A549 (cell line): ENCODE results near the gene SLC24A3. TPM values are rescaled to one million over a fixed set of nuclear protein-coding genes. Genes with fewer than 3 reads are reported as not detected.

Source experiments
- ATAC-seq, 2 experiments: fragments of 200-7000 bp in 1 of 2; fragments of >200 bp in 1 of 2; cut with Nextera tagmentation in 1 of 2; cut with Tn5 transposase in 1 of 2; 3 replicates each; pipeline versions ENCODE4 v1.8.0 to v1.9.1; 2018 to 2020; ENCODE audit warnings: mild to moderate bottlenecking in 1 of 2, moderate library complexity in 1 of 2
- CTCF ChIA-PET: fragments of 300-600 bp; sonication (Branson Sonifier 250); formaldehyde crosslinking; extraction: SDS; loops from one replicate; lab custom pipeline; 2021; ENCODE audit warnings: antibody characterized with exemption, inconsistent platforms; lab: Yijun Ruan, JAX
- POLR2A ChIA-PET: fragments of 350-600 bp; formaldehyde crosslinking; extraction: SDS; loops from one replicate; lab custom pipeline; 2021; ENCODE audit warnings: antibody characterized with exemption, inconsistent platforms; lab: Yijun Ruan, JAX
- DNase-seq, 2 experiments: peaks; one replicate each; pipeline versions ENCODE4 v3.0.0 to v3.0.0-alpha.2; 2011 to 2016; ENCODE audit warnings: low read depth in 1 of 2, low spot score in 1 of 2
- FAIRE-seq: peaks from 2 replicates; lab custom pipeline; 2011; peaks lifted over from hg19 to GRCh38; lab: Jason Lieb, UNC
- H3K27ac ChIP-seq, 2 experiments: fragments of >200 bp; sonication (Bioruptor Twin); formaldehyde crosslinking; 3 replicates each; pipeline ENCODE4 v1.5.1; 2016 to 2017
- H3K4me1 ChIP-seq: fragments of >200 bp; sonication (Bioruptor Twin); formaldehyde crosslinking; 3 replicates; pipeline ENCODE4 v1.6.1; 2016
- H3K4me2 ChIP-seq: fragments of >200 bp; sonication (Bioruptor Twin); formaldehyde crosslinking; 3 replicates; pipeline ENCODE4 v1.6.1; 2016
- H3K4me3 ChIP-seq: fragments of >200 bp; sonication (Bioruptor Twin); formaldehyde crosslinking; 3 replicates; pipeline ENCODE4 v1.5.1; 2016
- H3K9me3 ChIP-seq: fragments of >200 bp; sonication (Bioruptor Twin); formaldehyde crosslinking; 3 replicates; pipeline ENCODE4 v1.6.1; 2016
- EHF ChIP-seq: fragments of 250-450 bp; sonication (Bioruptor Pico); IDR thresholded peaks from 2 replicates; pipeline ENCODE4 v1.5.0; 2020; ENCODE audit warnings: mild to moderate bottlenecking
- EP300 ChIP-seq, 2 experiments: fragments of >200 bp; sonication (Bioruptor Twin); formaldehyde crosslinking; IDR thresholded peaks; 2 replicates in 1 of 2; 3 replicates in 1 of 2; pipeline ENCODE4 v1.6.1; 2016 to 2017
- ESRRA ChIP-seq: fragments of 150-350 bp; IDR thresholded peaks from 2 replicates; pipeline ENCODE4 v1.6.1; 2014; ENCODE audit warnings: mild to moderate bottlenecking, low read length, borderline replicate concordance
- FOSB ChIP-seq: fragments of 250-450 bp; sonication (Bioruptor Pico); IDR thresholded peaks from 2 replicates; pipeline ENCODE4 v1.5.0; 2020; ENCODE audit warnings: mild to moderate bottlenecking, moderate library complexity
- HEYL ChIP-seq: fragments of 250-450 bp; sonication (Bioruptor Pico); IDR thresholded peaks from 2 replicates; pipeline ENCODE4 v1.8.0; 2021; ENCODE audit warnings: mild to moderate bottlenecking, moderate library complexity
- HOXB5 ChIP-seq: fragments of 250-450 bp; sonication (Bioruptor Pico); IDR thresholded peaks from 2 replicates; pipeline ENCODE4 v1.5.0; 2020; ENCODE audit warnings: mild to moderate bottlenecking, moderate library complexity
- POLR2AphosphoS2 ChIP-seq: conservative IDR thresholded peaks from 2 replicates; pipeline ENCODE4 v1.6.1; 2012; ENCODE audit warnings: low read length, improper control_type of control experiment, inconsistent platforms
- RARB ChIP-seq: fragments of 250-450 bp; sonication (Bioruptor Pico); IDR thresholded peaks from 2 replicates; pipeline ENCODE4 v1.8.0; 2021; ENCODE audit warnings: mild to moderate bottlenecking, moderate library complexity
- RCOR1 ChIP-seq: fragments of 150-350 bp; IDR thresholded peaks from 2 replicates; pipeline ENCODE4 v1.6.1; 2014; ENCODE audit warnings: antibody characterized with exemption, low read length, low read depth
- RFX5 ChIP-seq: fragments of 450-650 bp; IDR thresholded peaks from 2 replicates; pipeline ENCODE4 v1.7.1; 2014; ENCODE audit warnings: antibody characterized with exemption, mild to moderate bottlenecking, moderate library complexity
- SMC3 ChIP-seq: fragments of >200 bp; sonication (Bioruptor Twin); formaldehyde crosslinking; IDR thresholded peaks from 3 replicates; pipeline ENCODE4 v1.6.1; 2018; ENCODE audit warnings: inconsistent platforms
- SREBF2 ChIP-seq: fragments of 450-650 bp; IDR thresholded peaks from 2 replicates; pipeline ENCODE4 v1.6.1; 2014; ENCODE audit warnings: mild to moderate bottlenecking, moderate library complexity
- TFCP2L1 ChIP-seq: fragments of 250-450 bp; sonication (Bioruptor Pico); IDR thresholded peaks from 2 replicates; pipeline ENCODE4 v1.5.0; 2021; ENCODE audit warnings: mild to moderate bottlenecking
- ZC3H11A ChIP-seq: fragments of 450-650 bp; IDR thresholded peaks from 2 replicates; pipeline ENCODE4 v1.6.1; 2014; ENCODE audit warnings: antibody characterized with exemption, mild to moderate bottlenecking
- WGBS: methylation state at CpG from one replicate; pipeline ENCODE4 v1.1.6; 2017; ENCODE audit errors: missing lambda C conversion rate; 5-methylcytosine and 5-hydroxymethylcytosine counted together
- polyA plus RNA-seq, 4 experiments: library from polyadenylated mRNA; depleted of rRNA in 3 of 4; stranded (reverse); fragments of >200 nt; fragmentation: RNase III in 1 of 4; extraction: RNeasy Plus Mini Kit Qiagen cat#74134 plus additional on column Dnase treatment in 1 of 4; gene quantifications; 2 replicates in 3 of 4; 3 replicates in 1 of 4; pipeline ENCODE4 v1.2.3, GENCODE V29; 2011 to 2017
- TF ChIP-seq, protein P1 (sequence below): fragments of 250-450 bp; sonication (Bioruptor Pico); IDR thresholded peaks from 2 replicates; pipeline ENCODE4 v1.5.0; 2020; ENCODE audit warnings: low read depth, mild to moderate bottlenecking, moderate library complexity
- TF ChIP-seq, protein P2 (sequence below): fragments of 150-350 bp; IDR thresholded peaks from 2 replicates; pipeline ENCODE4 v1.6.1; 2014; ENCODE audit warnings: low read depth, mild to moderate bottlenecking, low read length
- TF ChIP-seq, protein P3 (sequence below): fragments of >200 bp; sonication (Bioruptor Twin); formaldehyde crosslinking; IDR thresholded peaks from 3 replicates; pipeline ENCODE4 v1.5.1; 2016
- TF ChIP-seq, protein P4 (sequence below): fragments of 200-600 bp; sonication (generic); IDR thresholded peaks from 2 replicates; pipeline ENCODE4 v1.6.1; 2016; ENCODE audit warnings: antibody characterized with exemption, mild to moderate bottlenecking, moderate library complexity
- TF ChIP-seq, protein P5 (sequence below): fragments of 250-450 bp; sonication (Bioruptor Pico); IDR thresholded peaks from 2 replicates; pipeline ENCODE4 v1.5.0; 2021; ENCODE audit warnings: mild to moderate bottlenecking, moderate library complexity, borderline replicate concordance
- TF ChIP-seq, protein P6 (sequence below): IDR thresholded peaks from 2 replicates; pipeline ENCODE4 v1.6.1; 2012
- TF ChIP-seq, protein P7 (sequence below): IDR thresholded peaks from 2 replicates; pipeline ENCODE4 v1.6.1; 2012

SLC24A3 gene
- polyA plus RNA-seq, 2 of the 4 experiments (the other 2 are of a cell fraction) = 0.08 TPM; not detected in 1

DNA sequence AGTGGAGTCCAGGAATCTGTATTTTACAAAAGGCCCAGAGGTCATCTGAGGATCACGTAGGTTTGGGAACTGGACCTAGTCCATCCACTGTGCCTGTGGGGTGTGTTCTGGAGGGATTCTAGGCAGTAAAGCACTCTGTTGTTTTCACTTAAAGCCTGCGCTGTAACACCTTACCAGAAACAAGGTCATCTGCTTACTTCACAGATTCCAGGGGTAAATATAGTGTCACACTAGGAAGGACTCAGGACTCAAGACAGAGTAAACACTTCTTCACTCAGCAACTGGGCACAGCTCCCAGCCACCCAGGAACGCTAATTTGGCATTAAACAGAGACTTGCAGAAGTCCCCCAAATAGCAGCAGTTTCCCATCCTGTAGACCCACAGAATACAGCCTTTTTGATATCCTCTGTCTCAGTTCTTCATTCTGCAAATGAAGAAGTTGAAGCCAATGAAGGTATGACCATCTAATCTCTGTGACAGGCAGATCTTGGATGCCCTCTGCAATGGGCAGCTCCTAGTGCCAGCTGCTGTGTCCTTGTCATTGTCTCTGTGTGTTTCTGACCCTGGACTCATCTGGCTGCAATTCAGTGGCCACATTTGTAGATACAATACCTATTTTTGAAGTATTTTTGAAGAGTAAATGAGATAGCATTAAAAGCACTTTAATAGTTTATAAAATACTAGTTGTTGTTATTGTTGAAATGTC is 129.1 kb downstream of the SLC24A3 start:
- TF ChIP-seq, protein P1, sequence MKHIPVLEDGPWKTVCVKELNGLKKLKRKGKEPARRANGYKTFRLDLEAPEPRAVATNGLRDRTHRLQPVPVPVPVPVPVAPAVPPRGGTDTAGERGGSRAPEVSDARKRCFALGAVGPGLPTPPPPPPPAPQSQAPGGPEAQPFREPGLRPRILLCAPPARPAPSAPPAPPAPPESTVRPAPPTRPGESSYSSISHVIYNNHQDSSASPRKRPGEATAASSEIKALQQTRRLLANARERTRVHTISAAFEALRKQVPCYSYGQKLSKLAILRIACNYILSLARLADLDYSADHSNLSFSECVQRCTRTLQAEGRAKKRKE (CRISPR knock-in tag) = no peak
- TF ChIP-seq ESRRA = no peak
- TF ChIP-seq HEYL = no peak
- no peak for TF ChIP-seq RCOR1
- TF ChIP-seq, protein P2, sequence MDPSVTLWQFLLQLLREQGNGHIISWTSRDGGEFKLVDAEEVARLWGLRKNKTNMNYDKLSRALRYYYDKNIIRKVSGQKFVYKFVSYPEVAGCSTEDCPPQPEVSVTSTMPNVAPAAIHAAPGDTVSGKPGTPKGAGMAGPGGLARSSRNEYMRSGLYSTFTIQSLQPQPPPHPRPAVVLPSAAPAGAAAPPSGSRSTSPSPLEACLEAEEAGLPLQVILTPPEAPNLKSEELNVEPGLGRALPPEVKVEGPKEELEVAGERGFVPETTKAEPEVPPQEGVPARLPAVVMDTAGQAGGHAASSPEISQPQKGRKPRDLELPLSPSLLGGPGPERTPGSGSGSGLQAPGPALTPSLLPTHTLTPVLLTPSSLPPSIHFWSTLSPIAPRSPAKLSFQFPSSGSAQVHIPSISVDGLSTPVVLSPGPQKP = no peak
- no peak for TF ChIP-seq TFCP2L1 (CRISPR knock-in tag)
- TF ChIP-seq POLR2AphosphoS2 = no peak
- TF ChIP-seq, protein P3, sequence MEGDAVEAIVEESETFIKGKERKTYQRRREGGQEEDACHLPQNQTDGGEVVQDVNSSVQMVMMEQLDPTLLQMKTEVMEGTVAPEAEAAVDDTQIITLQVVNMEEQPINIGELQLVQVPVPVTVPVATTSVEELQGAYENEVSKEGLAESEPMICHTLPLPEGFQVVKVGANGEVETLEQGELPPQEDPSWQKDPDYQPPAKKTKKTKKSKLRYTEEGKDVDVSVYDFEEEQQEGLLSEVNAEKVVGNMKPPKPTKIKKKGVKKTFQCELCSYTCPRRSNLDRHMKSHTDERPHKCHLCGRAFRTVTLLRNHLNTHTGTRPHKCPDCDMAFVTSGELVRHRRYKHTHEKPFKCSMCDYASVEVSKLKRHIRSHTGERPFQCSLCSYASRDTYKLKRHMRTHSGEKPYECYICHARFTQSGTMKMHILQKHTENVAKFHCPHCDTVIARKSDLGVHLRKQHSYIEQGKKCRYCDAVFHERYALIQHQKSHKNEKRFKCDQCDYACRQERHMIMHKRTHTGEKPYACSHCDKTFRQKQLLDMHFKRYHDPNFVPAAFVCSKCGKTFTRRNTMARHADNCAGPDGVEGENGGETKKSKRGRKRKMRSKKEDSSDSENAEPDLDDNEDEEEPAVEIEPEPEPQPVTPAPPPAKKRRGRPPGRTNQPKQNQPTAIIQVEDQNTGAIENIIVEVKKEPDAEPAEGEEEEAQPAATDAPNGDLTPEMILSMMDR = no peak
- no peak for TF ChIP-seq ZC3H11A
- TF ChIP-seq, protein P4, sequence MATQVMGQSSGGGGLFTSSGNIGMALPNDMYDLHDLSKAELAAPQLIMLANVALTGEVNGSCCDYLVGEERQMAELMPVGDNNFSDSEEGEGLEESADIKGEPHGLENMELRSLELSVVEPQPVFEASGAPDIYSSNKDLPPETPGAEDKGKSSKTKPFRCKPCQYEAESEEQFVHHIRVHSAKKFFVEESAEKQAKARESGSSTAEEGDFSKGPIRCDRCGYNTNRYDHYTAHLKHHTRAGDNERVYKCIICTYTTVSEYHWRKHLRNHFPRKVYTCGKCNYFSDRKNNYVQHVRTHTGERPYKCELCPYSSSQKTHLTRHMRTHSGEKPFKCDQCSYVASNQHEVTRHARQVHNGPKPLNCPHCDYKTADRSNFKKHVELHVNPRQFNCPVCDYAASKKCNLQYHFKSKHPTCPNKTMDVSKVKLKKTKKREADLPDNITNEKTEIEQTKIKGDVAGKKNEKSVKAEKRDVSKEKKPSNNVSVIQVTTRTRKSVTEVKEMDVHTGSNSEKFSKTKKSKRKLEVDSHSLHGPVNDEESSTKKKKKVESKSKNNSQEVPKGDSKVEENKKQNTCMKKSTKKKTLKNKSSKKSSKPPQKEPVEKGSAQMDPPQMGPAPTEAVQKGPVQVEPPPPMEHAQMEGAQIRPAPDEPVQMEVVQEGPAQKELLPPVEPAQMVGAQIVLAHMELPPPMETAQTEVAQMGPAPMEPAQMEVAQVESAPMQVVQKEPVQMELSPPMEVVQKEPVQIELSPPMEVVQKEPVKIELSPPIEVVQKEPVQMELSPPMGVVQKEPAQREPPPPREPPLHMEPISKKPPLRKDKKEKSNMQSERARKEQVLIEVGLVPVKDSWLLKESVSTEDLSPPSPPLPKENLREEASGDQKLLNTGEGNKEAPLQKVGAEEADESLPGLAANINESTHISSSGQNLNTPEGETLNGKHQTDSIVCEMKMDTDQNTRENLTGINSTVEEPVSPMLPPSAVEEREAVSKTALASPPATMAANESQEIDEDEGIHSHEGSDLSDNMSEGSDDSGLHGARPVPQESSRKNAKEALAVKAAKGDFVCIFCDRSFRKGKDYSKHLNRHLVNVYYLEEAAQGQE = no peak
- no peak for TF ChIP-seq HOXB5
- TF ChIP-seq EP300 (IDR thresholded peaks at IDR 0.05) = no peak
- TF ChIP-seq, all 56 proteins: peak for 0
- Histone ChIP-seq H3K4me3 (no peak overlapping the region), H3K27ac (no peak overlapping the region), H3K4me1 (no peaks in the 10 kb centered on the region), H3K9me3 (no peaks in the 10 kb centered on the region), H3K4me2 (no peak overlapping the region)
- ChIA-PET CTCF (no interaction called here), POLR2A (no interaction called here)
- WGBS = 27% methylated on average over 3 of the region's 3 CpGs
- DNase-seq (no peak), ATAC-seq (no peak), FAIRE-seq (no peak)

DNA sequence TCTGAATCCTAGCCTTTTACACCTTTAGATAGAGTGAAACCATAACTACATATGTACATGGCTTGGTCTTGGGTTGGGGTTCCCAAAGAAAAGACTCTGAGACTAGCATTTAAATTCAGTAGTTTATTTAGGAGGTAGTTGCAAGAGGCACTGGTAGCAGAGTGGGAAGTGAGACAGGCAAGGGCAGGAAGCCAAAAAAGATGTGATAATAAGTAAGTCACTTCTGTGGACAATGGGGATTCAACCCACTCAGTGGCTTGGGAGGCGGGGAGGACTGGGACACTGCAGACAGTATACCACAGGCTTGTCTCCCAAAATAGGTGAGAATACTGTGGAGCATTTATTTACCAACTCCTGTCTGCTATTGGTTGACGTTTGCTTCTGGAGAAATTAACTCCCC is 131.9 kb downstream of the SLC24A3 start:
- POLR2A ChIA-PET = no interaction called here
- no peak for FAIRE-seq
- Histone ChIP-seq H3K4me2 (no peak overlapping the region), H3K4me3 (no peak overlapping the region), H3K27ac (no peak overlapping the region), H3K4me1 (no peaks in the 10 kb centered on the region)
- ATAC-seq = no peak
- 0% methylated on average over 2 of the region's 2 CpGs for WGBS
- no peak for TF ChIP-seq SMC3
- TF ChIP-seq SREBF2 = no peak
- TF ChIP-seq, protein P5, sequence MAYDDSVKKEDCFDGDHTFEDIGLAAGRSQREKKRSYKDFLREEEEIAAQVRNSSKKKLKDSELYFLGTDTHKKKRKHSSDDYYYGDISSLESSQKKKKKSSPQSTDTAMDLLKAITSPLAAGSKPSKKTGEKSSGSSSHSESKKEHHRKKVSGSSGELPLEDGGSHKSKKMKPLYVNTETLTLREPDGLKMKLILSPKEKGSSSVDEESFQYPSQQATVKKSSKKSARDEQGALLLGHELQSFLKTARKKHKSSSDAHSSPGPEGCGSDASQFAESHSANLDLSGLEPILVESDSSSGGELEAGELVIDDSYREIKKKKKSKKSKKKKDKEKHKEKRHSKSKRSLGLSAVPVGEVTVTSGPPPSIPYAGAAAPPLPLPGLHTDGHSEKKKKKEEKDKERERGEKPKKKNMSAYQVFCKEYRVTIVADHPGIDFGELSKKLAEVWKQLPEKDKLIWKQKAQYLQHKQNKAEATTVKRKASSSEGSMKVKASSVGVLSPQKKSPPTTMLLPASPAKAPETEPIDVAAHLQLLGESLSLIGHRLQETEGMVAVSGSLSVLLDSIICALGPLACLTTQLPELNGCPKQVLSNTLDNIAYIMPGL = no peak
- no peak for TF ChIP-seq EHF
- no peak for TF ChIP-seq FOSB
- TF ChIP-seq EP300 (IDR thresholded peaks at IDR 0.05) = no peak
- no peak for TF ChIP-seq RARB (CRISPR knock-in tag)
- TF ChIP-seq, protein P6, sequence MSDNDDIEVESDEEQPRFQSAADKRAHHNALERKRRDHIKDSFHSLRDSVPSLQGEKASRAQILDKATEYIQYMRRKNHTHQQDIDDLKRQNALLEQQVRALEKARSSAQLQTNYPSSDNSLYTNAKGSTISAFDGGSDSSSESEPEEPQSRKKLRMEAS = no peak
- TF ChIP-seq, protein P7, sequence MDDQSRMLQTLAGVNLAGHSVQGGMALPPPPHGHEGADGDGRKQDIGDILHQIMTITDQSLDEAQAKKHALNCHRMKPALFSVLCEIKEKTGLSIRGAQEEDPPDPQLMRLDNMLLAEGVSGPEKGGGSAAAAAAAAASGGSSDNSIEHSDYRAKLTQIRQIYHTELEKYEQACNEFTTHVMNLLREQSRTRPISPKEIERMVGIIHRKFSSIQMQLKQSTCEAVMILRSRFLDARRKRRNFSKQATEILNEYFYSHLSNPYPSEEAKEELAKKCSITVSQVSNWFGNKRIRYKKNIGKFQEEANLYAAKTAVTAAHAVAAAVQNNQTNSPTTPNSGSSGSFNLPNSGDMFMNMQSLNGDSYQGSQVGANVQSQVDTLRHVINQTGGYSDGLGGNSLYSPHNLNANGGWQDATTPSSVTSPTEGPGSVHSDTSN = no peak
- TF ChIP-seq RFX5 = no peak
- TF ChIP-seq, all 56 proteins: peak for 0
- DNase-seq = no peak
- CTCF ChIA-PET = interaction anchor here (1.1 kb wide), 1 partner anchor 239 kb away, joined by 3 read pairs; no protein-coding TSS in a partner anchor
- no peaks in the 10 kb centered on the region for H3K9me3 ChIP-seq
